HCT116 (cell line): Measurements from ENCODE around the gene PPP1R14B. TPM values are rescaled to one million over a fixed set of nuclear protein-coding genes. Genes with fewer than 3 reads are reported as not detected.

ENCODE experiments used
- ATAC-seq: fragments of 200-7000 bp; cut with Tn5 transposase; 2 replicates; pipeline ENCODE4 v1.9.1; 2020; ENCODE audit warnings: mild to moderate bottlenecking, moderate library complexity
- BruUV-seq: library from RNA; stranded (reverse); fragments of 400-500 nt; replicated peaks from 2 replicates; lab custom pipeline; 2021; lab: Mats Ljungman, UMichigan
- CTCF ChIA-PET: fragments of 300-600 bp; sonication (Branson Sonifier 250); formaldehyde crosslinking; loops from one replicate; lab custom pipeline; 2021; ENCODE audit warnings: antibody characterized with exemption; lab: Charles Lee
- POLR2A ChIA-PET: fragments of 300-600, 350-600 bp; sonication (Branson Sonifier 250); formaldehyde crosslinking; loops from one replicate; lab custom pipeline; 2021; ENCODE audit warnings: antibody characterized with exemption; lab: Charles Lee
- RAD21 ChIA-PET, 2 experiments: fragments of 300-600 bp; sonication (Branson Sonifier 250); formaldehyde crosslinking; loops; one replicate each; lab custom pipeline; 2023; ENCODE audit warnings: low total read pairs in 2 of 2; ENCODE audit not compliant: uncharacterized antibody in 2 of 2, unreplicated experiment in 2 of 2, low non-redundant PET in 1 of 2; lab: Charles Lee
- DNase-seq: peaks from one replicate; pipeline ENCODE4 v3.0.0-alpha.2; 2010; ENCODE audit warnings: low read depth, low spot score
- H2AFZ ChIP-seq: fragments of 200-600 bp; shearing (Covaris generic), sonication (generic); 2 replicates; pipeline ENCODE4 v1.6.1; 2017; ENCODE audit warnings: low read depth, mixed run types, mixed read lengths, antibody characterized with exemption, low read length; ENCODE audit not compliant: poor library complexity, severe bottlenecking
- H3K27ac ChIP-seq: 2 replicates; pipeline ENCODE4 v1.5.1; 2012; ENCODE audit warnings: low read depth, low read length
- H3K27me3 ChIP-seq: fragments of 200-600 bp; sonication (generic); 2 replicates; pipeline ENCODE4 v1.6.1; 2016; ENCODE audit warnings: mixed run types, low read length, mixed read lengths; ENCODE audit not compliant: insufficient read depth
- H3K36me3 ChIP-seq, 2 experiments: fragments of 200-500 bp in 1 of 2; fragments of 200-600 bp in 1 of 2; sonication (Bioruptor generic) in 1 of 2; sonication (generic) in 1 of 2; 2 replicates each; pipeline versions ENCODE4 v1.5.1 to v1.6.1; 2014 to 2016; ENCODE audit warnings: low read length in 2 of 2, inconsistent platforms in 1 of 2, mixed read lengths in 1 of 2, mixed run types in 1 of 2; ENCODE audit not compliant: insufficient read depth in 2 of 2, control insufficient read depth in 1 of 2
- H3K4me1 ChIP-seq, 2 experiments: fragments of 200-600 bp in 1 of 2; sonication (generic) in 1 of 2; 2 replicates each; pipeline versions ENCODE4 v1.5.1 to v1.6.1; 2012 to 2017; ENCODE audit warnings: low read length in 2 of 2, inconsistent platforms in 1 of 2, mild to moderate bottlenecking in 1 of 2, mixed read lengths in 1 of 2, mixed run types in 1 of 2, moderate library complexity in 1 of 2; ENCODE audit not compliant: insufficient read depth in 2 of 2, control insufficient read depth in 1 of 2
- H3K4me2 ChIP-seq: fragments of 200-600 bp; sonication (generic); 2 replicates; pipeline ENCODE4 v1.6.1; 2017; ENCODE audit warnings: mixed run types, low read length, mixed read lengths
- H3K4me3 ChIP-seq, 2 experiments: fragments of 200-600 bp in 1 of 2; sonication (generic) in 1 of 2; replicated peaks in 1 of 2; 2 replicates each; pipeline ENCODE4 v1.5.1; 2011 to 2016; ENCODE audit warnings: low read length in 2 of 2, control low read depth in 1 of 2, low read depth in 1 of 2, mild to moderate bottlenecking in 1 of 2, mixed read lengths in 1 of 2, mixed run types in 1 of 2
- H3K79me2 ChIP-seq: fragments of 200-600 bp; sonication (generic); 2 replicates; pipeline ENCODE4 v1.6.1; 2017; ENCODE audit warnings: mild to moderate bottlenecking, mixed run types, low read length, moderate library complexity, mixed read lengths; ENCODE audit not compliant: insufficient read depth
- H3K9ac ChIP-seq: fragments of 200-600 bp; sonication (generic); 2 replicates; pipeline ENCODE4 v1.6.1; 2016; ENCODE audit warnings: low read length, mixed read lengths
- H3K9me2 ChIP-seq: fragments of 200-600 bp; sonication (generic), shearing (Covaris generic); 2 replicates; pipeline ENCODE4 v1.6.1; 2017; ENCODE audit warnings: mixed run types, mild to moderate bottlenecking, moderate library complexity; ENCODE audit not compliant: insufficient read depth
- H3K9me3 ChIP-seq, 2 experiments: fragments of 200-500 bp in 1 of 2; fragments of 200-600 bp in 1 of 2; sonication (Bioruptor generic) in 1 of 2; sonication (generic) in 1 of 2; 2 replicates each; pipeline ENCODE4 v1.6.1; 2014 to 2017; ENCODE audit warnings: low read length in 2 of 2, mixed read lengths in 2 of 2, inconsistent platforms in 1 of 2, low read depth in 1 of 2, mild to moderate bottlenecking in 1 of 2, mixed run types in 1 of 2, moderate library complexity in 1 of 2; ENCODE audit not compliant: control insufficient read depth in 1 of 2, insufficient read depth in 1 of 2
- H4K20me1 ChIP-seq: fragments of 200-600 bp; sonication (generic), shearing (Covaris generic); 2 replicates; pipeline ENCODE4 v1.6.1; 2017; ENCODE audit warnings: mixed run types, mild to moderate bottlenecking, moderate library complexity; ENCODE audit not compliant: insufficient read depth
- CBX3 ChIP-seq: IDR thresholded peaks from 2 replicates; pipeline ENCODE4 v1.6.1; 2012; ENCODE audit warnings: low read depth
- EGR1 ChIP-seq: IDR thresholded peaks from 2 replicates; pipeline ENCODE4 v1.6.1; 2012; ENCODE audit warnings: low read depth
- ELF1 ChIP-seq: IDR thresholded peaks from 2 replicates; pipeline ENCODE4 v1.6.1; 2012; ENCODE audit warnings: low read depth, borderline replicate concordance
- FOSL1 ChIP-seq: IDR thresholded peaks from 2 replicates; pipeline ENCODE4 v1.6.1; 2012; ENCODE audit warnings: low read depth
- JUND ChIP-seq: IDR thresholded peaks from 2 replicates; pipeline ENCODE4 v1.6.1; 2012
- POLR2AphosphoS5 ChIP-seq: IDR thresholded peaks from 2 replicates; pipeline ENCODE4 v1.6.1; 2011; ENCODE audit warnings: mild to moderate bottlenecking, low read depth, low read length, moderate library complexity
- RAD21 ChIP-seq: IDR thresholded peaks from 2 replicates; pipeline ENCODE4 v1.6.1; 2012; ENCODE audit warnings: low read depth, mild to moderate bottlenecking
- SIN3A ChIP-seq: IDR thresholded peaks from 2 replicates; pipeline ENCODE4 v1.6.1; 2012; ENCODE audit warnings: low read depth
- SRF ChIP-seq: IDR thresholded peaks from 2 replicates; pipeline ENCODE4 v1.6.1; 2012; ENCODE audit warnings: low read depth
- TCF7L2 ChIP-seq: IDR thresholded peaks from 2 replicates; pipeline ENCODE4 v1.7.0; 2011; ENCODE audit warnings: borderline replicate concordance, inconsistent platforms; ENCODE audit not compliant: insufficient read depth, insufficient read length; ENCODE audit errors: extremely low read depth
- ZNF274 ChIP-seq: fragments of 200-500 bp; sonication (Bioruptor generic); IDR thresholded peaks from 2 replicates; pipeline ENCODE4 v1.6.1; 2014; ENCODE audit warnings: mild to moderate bottlenecking, low read depth, low read length, inconsistent platforms
- intact Hi-C: fragments of 100-400 bp; cut with micrococcal nuclease; formaldehyde crosslinking; loops from 2 replicates; pipeline ENCODE4 v1.10.0; 2022
- total RNA-seq: library from RNA; stranded (reverse); gene quantifications from one replicate; pipeline ENCODE4 v1.2.1, GENCODE V29; 2021; ENCODE audit not compliant: unreplicated experiment
- TF ChIP-seq, protein P1 (sequence below): IDR thresholded peaks from 2 replicates; pipeline ENCODE4 v1.6.1; 2012
- TF ChIP-seq, protein P2 (sequence below): IDR thresholded peaks from 2 replicates; pipeline ENCODE4 v1.6.1; 2012
- TF ChIP-seq, protein P3 (sequence below), 3 experiments: fragments of 200-600 bp in 1 of 3; sonication (generic) in 1 of 3; IDR thresholded peaks in 2 of 3; conservative IDR thresholded peaks in 1 of 3; 2 replicates each; pipeline ENCODE4 v1.5.1; 2012 to 2017; ENCODE audit warnings: low read depth in 2 of 3, low read length in 2 of 3, antibody characterized with exemption in 1 of 3, borderline replicate concordance in 1 of 3, control low read depth in 1 of 3, mild to moderate bottlenecking in 1 of 3, mixed read lengths in 1 of 3, mixed run types in 1 of 3, moderate library complexity in 1 of 3; ENCODE audit not compliant: insufficient read depth in 1 of 3
- TF ChIP-seq, protein P4 (sequence below): IDR thresholded peaks from 2 replicates; pipeline ENCODE4 v1.6.1; 2011; ENCODE audit warnings: mild to moderate bottlenecking, low read length, moderate library complexity; ENCODE audit not compliant: insufficient replicate concordance; ENCODE audit errors: extremely low read depth

Gene PPP1R14B
- total RNA-seq, 1 experiment from 2014 or later, result 332 TPM

DNA sequence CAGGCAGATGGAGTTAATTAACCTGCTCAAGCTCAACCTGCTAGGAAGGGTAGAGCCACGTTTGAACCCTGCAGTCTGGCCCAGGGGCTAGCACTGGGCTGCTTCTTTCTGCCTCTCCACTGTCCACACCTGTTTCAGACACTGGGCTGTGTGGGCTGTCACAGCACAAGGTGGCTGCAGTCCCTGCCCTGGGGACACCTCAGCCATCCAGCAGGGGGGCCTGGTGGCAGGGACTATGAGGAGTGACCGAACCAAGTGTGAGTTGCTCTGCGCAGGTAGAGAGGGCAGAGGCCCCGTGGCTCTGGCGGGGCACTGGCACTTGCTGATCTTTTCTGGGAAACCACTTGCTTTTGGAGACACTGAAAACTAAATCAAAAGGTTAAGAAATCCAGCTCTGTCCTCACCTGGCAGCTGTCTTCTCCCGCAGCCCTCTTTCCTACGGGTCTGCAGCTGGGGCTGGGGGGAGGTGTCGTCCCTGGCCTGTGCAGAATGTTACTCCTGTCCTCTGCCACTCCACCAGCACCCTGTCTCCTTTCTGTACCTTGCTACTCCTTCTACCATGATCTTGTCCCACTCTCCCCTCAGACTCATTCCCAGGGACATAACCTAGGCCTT lies 31.9 kb upstream of the PPP1R14B start:
- TF ChIP-seq, protein P1, sequence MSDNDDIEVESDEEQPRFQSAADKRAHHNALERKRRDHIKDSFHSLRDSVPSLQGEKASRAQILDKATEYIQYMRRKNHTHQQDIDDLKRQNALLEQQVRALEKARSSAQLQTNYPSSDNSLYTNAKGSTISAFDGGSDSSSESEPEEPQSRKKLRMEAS, result no peak
- TF ChIP-seq JUND (no peak), ZNF274 (no peak), POLR2AphosphoS5 (no peak), TCF7L2 (no peak), CBX3 (no peak), SRF (no peak), EGR1 (no peak), FOSL1 (no peak), SIN3A (no peak), RAD21 (no peak), ELF1 (no peak)
- TF ChIP-seq, protein P2, sequence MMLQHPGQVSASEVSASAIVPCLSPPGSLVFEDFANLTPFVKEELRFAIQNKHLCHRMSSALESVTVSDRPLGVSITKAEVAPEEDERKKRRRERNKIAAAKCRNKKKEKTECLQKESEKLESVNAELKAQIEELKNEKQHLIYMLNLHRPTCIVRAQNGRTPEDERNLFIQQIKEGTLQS, result no peak
- TF ChIP-seq, protein P3, sequence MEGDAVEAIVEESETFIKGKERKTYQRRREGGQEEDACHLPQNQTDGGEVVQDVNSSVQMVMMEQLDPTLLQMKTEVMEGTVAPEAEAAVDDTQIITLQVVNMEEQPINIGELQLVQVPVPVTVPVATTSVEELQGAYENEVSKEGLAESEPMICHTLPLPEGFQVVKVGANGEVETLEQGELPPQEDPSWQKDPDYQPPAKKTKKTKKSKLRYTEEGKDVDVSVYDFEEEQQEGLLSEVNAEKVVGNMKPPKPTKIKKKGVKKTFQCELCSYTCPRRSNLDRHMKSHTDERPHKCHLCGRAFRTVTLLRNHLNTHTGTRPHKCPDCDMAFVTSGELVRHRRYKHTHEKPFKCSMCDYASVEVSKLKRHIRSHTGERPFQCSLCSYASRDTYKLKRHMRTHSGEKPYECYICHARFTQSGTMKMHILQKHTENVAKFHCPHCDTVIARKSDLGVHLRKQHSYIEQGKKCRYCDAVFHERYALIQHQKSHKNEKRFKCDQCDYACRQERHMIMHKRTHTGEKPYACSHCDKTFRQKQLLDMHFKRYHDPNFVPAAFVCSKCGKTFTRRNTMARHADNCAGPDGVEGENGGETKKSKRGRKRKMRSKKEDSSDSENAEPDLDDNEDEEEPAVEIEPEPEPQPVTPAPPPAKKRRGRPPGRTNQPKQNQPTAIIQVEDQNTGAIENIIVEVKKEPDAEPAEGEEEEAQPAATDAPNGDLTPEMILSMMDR (IDR thresholded peaks at IDR 0.05 in 2 of 3, conservative IDR thresholded peaks at IDR 0.05 in 1 of 3; ENCODE audit: borderline replicate concordance in 1 of 3, insufficient read depth in 1 of 3, low read depth in 2 of 3, low read length in 2 of 3), result no peak
- TF ChIP-seq, protein P4, sequence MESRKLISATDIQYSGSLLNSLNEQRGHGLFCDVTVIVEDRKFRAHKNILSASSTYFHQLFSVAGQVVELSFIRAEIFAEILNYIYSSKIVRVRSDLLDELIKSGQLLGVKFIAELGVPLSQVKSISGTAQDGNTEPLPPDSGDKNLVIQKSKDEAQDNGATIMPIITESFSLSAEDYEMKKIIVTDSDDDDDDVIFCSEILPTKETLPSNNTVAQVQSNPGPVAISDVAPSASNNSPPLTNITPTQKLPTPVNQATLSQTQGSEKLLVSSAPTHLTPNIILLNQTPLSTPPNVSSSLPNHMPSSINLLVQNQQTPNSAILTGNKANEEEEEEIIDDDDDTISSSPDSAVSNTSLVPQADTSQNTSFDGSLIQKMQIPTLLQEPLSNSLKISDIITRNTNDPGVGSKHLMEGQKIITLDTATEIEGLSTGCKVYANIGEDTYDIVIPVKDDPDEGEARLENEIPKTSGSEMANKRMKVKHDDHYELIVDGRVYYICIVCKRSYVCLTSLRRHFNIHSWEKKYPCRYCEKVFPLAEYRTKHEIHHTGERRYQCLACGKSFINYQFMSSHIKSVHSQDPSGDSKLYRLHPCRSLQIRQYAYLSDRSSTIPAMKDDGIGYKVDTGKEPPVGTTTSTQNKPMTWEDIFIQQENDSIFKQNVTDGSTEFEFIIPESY, result no peak
- POLR2A ChIA-PET, result interaction anchor here (0.8 kb wide), 1 partner anchor 24 kb away, joined by 3 read pairs; no protein-coding TSS in a partner anchor

More for the DNA sequence above, 31.9 kb upstream of the PPP1R14B start:
- DNase-seq (no peak), ATAC-seq (no peak)
- ChIA-PET CTCF (interaction anchor here (1.6 kb wide), 1 partner anchor 22 kb away, joined by 4 read pairs; no protein-coding TSS in a partner anchor), RAD21 (no interaction called here)
- H3K4me1 ChIP-seq, result peaks cover 5% of the 10 kb centered on the region in 2 experiments; a peak in 2 of 4 replicates
- no peaks in the 10 kb centered on the region for H3K9me2 ChIP-seq
- H3K9ac ChIP-seq, result no peak overlapping the region
- no peak overlapping the region for H3K4me2 ChIP-seq
- H3K27me3 ChIP-seq, result no peaks in the 10 kb centered on the region
- no peak overlapping the region for H3K4me3 ChIP-seq
- H3K36me3 ChIP-seq, result no peaks in the 10 kb centered on the region; a peak in 1 of 4 replicates
- BruUV-seq, result no TSS peak
- H3K9me3 ChIP-seq, result no peaks in the 10 kb centered on the region
- H3K27ac ChIP-seq, result no peak overlapping the region
- no peaks in the 10 kb centered on the region for H3K79me2 ChIP-seq
- no peak overlapping the region for H2AFZ ChIP-seq
- no peaks in the 10 kb centered on the region for H4K20me1 ChIP-seq
- intact Hi-C loops, result no loop called here
